Skin epidermis (tissue), 12 donors: ENCODE data around the gene WNK2.

Experiments used
- H3K27ac ChIP-seq, 21 experiments: fragments of 200-600 bp; sonication (generic) in 11 of 21; one replicate each; pipeline ENCODE4 v1.5.0; 2020; ENCODE audit warnings: mild to moderate bottlenecking in 3 of 21, inconsistent platforms in 2 of 21, moderate library complexity in 2 of 21
- H3K4me3 ChIP-seq, 7 experiments: fragments of 200-600 bp; sonication (generic) in 2 of 7; one replicate each; pipeline ENCODE4 v1.5.0; 2020; ENCODE audit warnings: inconsistent platforms in 2 of 7, mild to moderate bottlenecking in 2 of 7, moderate library complexity in 1 of 7

The WNK2 gene

GRCh38 chr9:93196096-93197055 is 12.4 kb downstream of the WNK2 start:
- no peak overlapping the region for H3K27ac ChIP-seq
- no peak overlapping the region for H3K4me3 ChIP-seq

- Histone ChIP-seq H3K4me3 (no peak overlapping the region), H3K27ac (no peak overlapping the region)
These were observed 13.7 kb downstream of the WNK2 start for GRCh38 chr9:93197670-93198069.

GRCh38 chr9:93198117-93198837 is 14.3 kb downstream of the WNK2 start:
- no peak overlapping the region for H3K4me3 ChIP-seq
- no peak overlapping the region for H3K27ac ChIP-seq

GRCh38 chr9:93198838-93199625 is 15.1 kb downstream of the WNK2 start:
- Histone ChIP-seq H3K27ac (no peak overlapping the region), H3K4me3 (no peak overlapping the region)

- no peak overlapping the region for H3K27ac ChIP-seq
- H3K4me3 ChIP-seq, result no peak overlapping the region
These were observed 16.5 kb downstream of the WNK2 start for GRCh38 chr9:93200449-93200742.

- Histone ChIP-seq H3K27ac (peak overlapping the region in 2 of 21 experiments; percentile 13 to 29), H3K4me3 (no peak overlapping the region)
These were observed 17.0 kb downstream of the WNK2 start for GRCh38 chr9:93200989-93201334.

- H3K4me3 ChIP-seq, result no peak overlapping the region
- H3K27ac ChIP-seq, result no peak overlapping the region
These were observed 19.2 kb downstream of the WNK2 start for GRCh38 chr9:93203026-93203717.

GRCh38 chr9:93203718-93204469 is 20.0 kb downstream of the WNK2 start:
- Histone ChIP-seq H3K27ac (no peak overlapping the region), H3K4me3 (no peak overlapping the region)

- no peak overlapping the region for H3K4me3 ChIP-seq
- peak overlapping the region in 1 of 21 experiments; percentile 13 for H3K27ac ChIP-seq
These were observed 20.6 kb downstream of the WNK2 start for GRCh38 chr9:93204470-93205043.

- H3K4me3 ChIP-seq, result no peak overlapping the region
- H3K27ac ChIP-seq, result no peak overlapping the region
These were observed 21.3 kb downstream of the WNK2 start for GRCh38 chr9:93205045-93205768.

GRCh38 chr9:93205896-93206575 is 22.1 kb downstream of the WNK2 start:
- H3K4me3 ChIP-seq, result no peak overlapping the region
- H3K27ac ChIP-seq, result peak overlapping the region in 1 of 21 experiments; percentile 10

- peak overlapping the region in 2 of 21 experiments; percentile 10 to 15 for H3K27ac ChIP-seq
- no peak overlapping the region for H3K4me3 ChIP-seq
These were observed 22.7 kb downstream of the WNK2 start for GRCh38 chr9:93206576-93207155.

GRCh38 chr9:93207326-93207814 is 23.4 kb downstream of the WNK2 start:
- peak overlapping the region in 6 of 21 experiments; percentile 4 to 61 (median 22) for H3K27ac ChIP-seq
- no peak overlapping the region for H3K4me3 ChIP-seq

- peak overlapping the region in 6 of 21 experiments; percentile 4 to 61 (median 22) for H3K27ac ChIP-seq
- no peak overlapping the region for H3K4me3 ChIP-seq
These were observed 24.2 kb downstream of the WNK2 start for GRCh38 chr9:93207860-93208734.

- H3K4me3 ChIP-seq, result no peak overlapping the region
- no peak overlapping the region for H3K27ac ChIP-seq
These were observed 25.2 kb downstream of the WNK2 start for GRCh38 chr9:93209097-93209496.
